Measurements from ENCODE around the gene ZSCAN4. TPM values are rescaled to one million over a fixed set of nuclear protein-coding genes. Genes with fewer than 3 reads are reported as not detected.

Gene ZSCAN4
- total and polyA plus RNA-seq, 9 of the 15 experiments (the other 6 are each of a cell fraction or from before 2014, with no cell fraction given) = not detected

- peaks cover 58% of the 10 kb centered on the region for H3K9me3 ChIP-seq (replicated peaks; ENCODE audit: control insufficient read depth, insufficient read depth, low read depth, low read length)
- TF ChIP-seq ZNF75A (CRISPR knock-in tag; IDR thresholded peaks at IDR 0.05) (peak; percentile 97), HNRNPL (IDR thresholded peaks at IDR 0.05; ENCODE audit: low read depth, low read length) (no peak), TRIM28 (IDR thresholded peaks at IDR 0.05) (0 out of 2 replicates have a peak, but pooled peaks have one; percentile 36), CBX3 (IDR thresholded peaks at IDR 0.05; ENCODE audit: borderline replicate concordance in 1 of 2, low read length in 2 of 2) (peak in 1 of 2 experiments; percentile 72; a peak in 1 of 3 replicates), TEAD1 (CRISPR knock-in tag; IDR thresholded peaks at IDR 0.05) (no peak), ZNF280A (IDR thresholded peaks at IDR 0.05; ENCODE audit: low read depth, partially characterized antibody) (peak; percentile 71), CBX5 (IDR thresholded peaks at IDR 0.05; ENCODE audit: borderline replicate concordance, low read depth) (0 out of 2 replicates have a peak, but pooled peaks have one; percentile 14)
- WGBS (ENCODE audit: insufficient coverage, low coverage, missing lambda C conversion rate) = 94% methylated on average over 6 of the region's 6 CpGs
- peaks cover 63% of the 10 kb centered on the region for H3K36me3 ChIP-seq (ENCODE audit: control insufficient read depth, insufficient read depth, low read length)
- H3K4me1 ChIP-seq (replicated peaks in 1 of 2; ENCODE audit: control insufficient read depth in 2 of 2, insufficient read depth in 2 of 2, low read length in 2 of 2) = no peaks in the 10 kb centered on the region; a peak in 1 of 5 replicates
- H3K79me2 ChIP-seq (ENCODE audit: control insufficient read depth, insufficient read depth, low read length) = peaks cover 52% of the 10 kb centered on the region
- ChIA-PET CTCF (ENCODE audit: low intra/inter-chr PET ratio) (no interaction called here), POLR2A (no interaction called here)
- in situ Hi-C loops (cut with MboI) = no loop called here
- H3K27ac ChIP-seq (ENCODE audit: extremely low read depth, low read depth, low read length) = no peak overlapping the region
- H3K9ac ChIP-seq (ENCODE audit: insufficient read depth in 1 of 2, low read depth in 2 of 2, low read length in 2 of 2) = no peak overlapping the region
- BruUV-seq (replicated peaks) = no TSS peak
- DNase-seq (ENCODE audit: extremely low read depth in 1 of 4, low spot score in 3 of 4) (no peak), ATAC-seq (no peak), FAIRE-seq (no peak)
- H3K4me3 ChIP-seq = no peak overlapping the region
- H3K27me3 ChIP-seq (ENCODE audit: control insufficient read depth in 2 of 2, insufficient read depth in 2 of 2, low read length in 2 of 2) = no peaks in the 10 kb centered on the region
- no peaks in the 10 kb centered on the region for H4K20me1 ChIP-seq (replicated peaks; ENCODE audit: control insufficient read depth, insufficient read depth, low read length)
- no peak overlapping the region for H3K4me2 ChIP-seq (ENCODE audit: insufficient read depth, low read length)
- no peak overlapping the region for H2AFZ ChIP-seq (ENCODE audit: low read depth, low read length)
- H3K9me1 ChIP-seq (ENCODE audit: control insufficient read depth, insufficient read depth, low read length) = no peaks in the 10 kb centered on the region
- intact Hi-C loops (cut with micrococcal nuclease) = no loop called here
These were observed 19.5 kb downstream of the ZSCAN4 start for GRCh38 chr19:57688011-57688763.
